HG03558 (cell line): Measurements from ENCODE around the gene PRDM2.

Experiments used
- ATAC-seq: cut with Tn5 transposase; IDR thresholded peaks from one replicate; pipeline ENCODE4 v1.9.1; 2021; ENCODE audit warnings: moderate number of reproducible peaks; ENCODE audit not compliant: unreplicated experiment; ENCODE audit errors: extremely low read depth

The PRDM2 gene

DNA sequence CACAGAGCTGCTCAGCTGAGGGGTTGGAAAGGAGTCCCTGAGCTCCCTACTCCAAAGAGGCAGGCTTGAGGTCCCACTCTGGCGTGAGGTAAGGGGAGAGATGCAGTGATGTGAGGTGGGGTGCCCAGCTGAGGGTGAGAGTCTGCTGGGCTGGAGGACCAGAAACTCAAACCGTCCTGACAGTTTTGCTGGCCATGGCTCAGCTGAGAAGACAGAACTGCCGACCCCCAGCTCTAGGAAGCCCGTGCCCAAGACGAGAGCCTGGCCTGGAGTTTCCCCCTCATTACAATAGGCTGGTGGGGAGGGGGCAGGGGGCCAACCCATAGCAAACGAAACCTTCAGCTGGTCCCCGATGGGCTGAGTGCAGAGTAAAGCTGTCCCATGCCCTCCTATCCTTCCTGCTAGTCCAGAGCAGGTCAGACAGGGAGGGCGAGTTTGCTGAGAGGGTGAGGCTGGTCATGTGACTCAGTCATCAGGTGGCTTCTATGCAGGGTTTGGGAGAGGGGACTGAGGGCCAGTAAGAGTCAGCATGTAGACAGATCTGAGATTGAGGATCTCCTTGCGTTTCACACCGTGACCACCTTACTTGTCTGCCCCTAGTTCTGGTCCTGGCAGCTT lies 129.3 kb downstream of the PRDM2 start:
- no peak for ATAC-seq

DNA sequence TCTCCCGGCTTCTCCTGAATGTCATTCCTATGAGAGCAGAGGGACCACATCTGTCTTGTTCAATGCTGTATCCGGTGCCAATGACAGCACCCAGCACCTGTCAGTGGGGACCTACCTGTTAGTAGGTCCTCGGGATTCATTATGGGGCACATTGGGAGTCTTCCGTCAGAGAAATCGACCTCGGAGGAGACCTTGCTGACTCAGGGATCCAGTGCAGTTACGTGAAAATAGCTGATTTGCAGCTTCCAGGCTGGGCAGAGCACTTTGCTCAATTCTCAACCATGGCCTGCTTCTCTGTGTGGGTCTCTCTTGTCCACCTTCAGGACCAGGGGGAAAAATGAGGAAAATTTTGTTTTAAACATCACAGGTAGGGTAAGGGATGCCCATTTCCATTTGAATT lies 130.2 kb downstream of the PRDM2 start:
- no peak for ATAC-seq

- no peak for ATAC-seq
Observed at GRCh38 chr1:13830616-13831280, 130.8 kb downstream of the PRDM2 start.

DNA sequence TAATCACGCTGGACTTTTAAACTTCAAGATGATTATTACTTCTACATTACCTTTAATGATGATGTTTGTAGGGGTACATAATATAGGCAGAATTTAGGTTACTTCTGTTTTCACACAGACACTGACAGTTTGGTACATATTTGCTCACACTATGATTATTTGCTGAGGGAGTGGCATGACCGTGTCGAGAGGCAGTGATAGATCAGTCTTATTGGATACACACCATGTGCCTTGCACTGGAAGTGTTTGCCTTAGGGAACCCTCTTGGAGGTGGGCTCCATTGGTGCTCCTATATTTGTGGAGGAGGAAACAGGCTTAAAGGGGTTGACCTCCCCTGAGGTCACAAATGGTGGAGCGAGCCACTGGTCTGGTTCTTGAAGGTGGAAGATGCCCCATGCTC lies 132.1 kb downstream of the PRDM2 start:
- no peak for ATAC-seq

GRCh38 chr1:13832536-13832935 lies 132.5 kb downstream of the PRDM2 start:
- no peak for ATAC-seq

DNA sequence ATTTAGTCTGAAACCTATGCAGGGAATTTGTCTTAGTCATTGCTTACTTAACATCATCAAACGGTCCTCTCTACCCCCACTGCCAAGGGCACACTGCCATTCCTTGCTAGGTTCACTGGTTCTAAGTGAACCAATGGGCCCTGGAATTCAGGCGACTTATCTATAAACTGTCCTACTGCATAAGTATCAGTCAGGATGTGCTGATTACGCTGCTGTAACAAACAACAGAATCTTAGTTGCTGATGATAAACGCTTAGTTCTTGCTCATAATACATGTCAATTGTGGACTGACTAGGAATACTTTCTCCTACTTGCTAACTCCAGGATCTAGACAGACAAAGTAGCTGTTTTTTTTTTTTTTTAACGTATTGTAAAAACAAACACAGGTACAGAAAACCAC lies 136.1 kb downstream of the PRDM2 start:
- no peak for ATAC-seq

DNA sequence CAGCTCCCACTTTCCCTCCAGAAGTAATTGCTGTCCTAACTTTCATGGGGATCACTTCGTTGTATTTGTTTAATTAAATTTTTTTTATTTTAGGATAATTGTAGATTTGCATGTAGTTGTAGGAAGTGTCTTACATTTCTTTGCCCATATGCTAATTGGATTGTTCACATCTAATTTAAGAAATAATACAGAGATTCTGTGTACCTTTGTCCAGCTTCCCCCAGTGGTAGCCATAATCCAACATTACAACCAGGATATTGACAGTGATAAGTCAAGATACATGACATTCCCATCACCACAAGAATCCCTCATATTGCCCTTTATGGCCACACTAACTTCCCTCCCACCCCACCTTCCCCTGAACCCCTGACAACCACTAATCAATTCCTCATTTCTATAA lies 136.6 kb downstream of the PRDM2 start:
- ATAC-seq = no peak

DNA sequence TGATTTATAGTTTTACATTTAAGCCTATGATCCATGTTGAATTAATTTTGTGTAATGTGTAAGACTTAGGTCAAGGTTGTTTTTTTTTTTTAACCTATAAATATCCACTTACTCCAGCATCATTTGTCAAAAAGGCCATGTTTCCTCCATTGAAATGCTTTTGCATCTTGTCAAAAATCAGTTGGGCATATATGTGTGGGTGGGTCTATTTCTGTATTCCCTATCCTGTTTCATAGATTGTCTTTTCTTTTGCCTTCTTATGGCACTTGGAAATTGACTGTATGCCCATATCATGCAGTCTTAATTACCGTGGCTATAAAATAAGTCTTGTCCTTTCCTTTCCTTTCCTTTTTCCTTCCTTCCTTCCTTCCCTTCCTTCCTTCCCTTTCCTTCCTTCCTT lies 138.2 kb downstream of the PRDM2 start:
- ATAC-seq = no peak

DNA sequence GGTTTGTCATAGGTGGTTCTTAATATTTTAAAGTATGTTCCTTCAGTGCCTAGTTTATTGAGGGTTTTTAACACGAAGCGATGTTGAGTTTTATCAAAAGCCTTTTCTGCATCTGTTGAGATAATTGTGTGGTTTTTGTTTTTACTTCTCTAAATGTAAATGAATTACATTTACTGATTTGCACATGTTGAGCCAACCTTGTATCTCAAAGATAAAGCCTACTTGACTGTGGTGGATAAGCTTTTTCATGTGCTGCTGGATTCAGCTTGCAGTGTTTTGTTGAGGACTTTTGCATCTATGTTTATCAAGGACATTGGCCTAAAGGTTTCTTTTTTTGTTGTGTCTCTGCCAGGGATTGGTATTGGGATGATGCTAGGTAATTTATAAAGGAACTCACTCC lies 142.5 kb downstream of the PRDM2 start:
- no peak for ATAC-seq

DNA sequence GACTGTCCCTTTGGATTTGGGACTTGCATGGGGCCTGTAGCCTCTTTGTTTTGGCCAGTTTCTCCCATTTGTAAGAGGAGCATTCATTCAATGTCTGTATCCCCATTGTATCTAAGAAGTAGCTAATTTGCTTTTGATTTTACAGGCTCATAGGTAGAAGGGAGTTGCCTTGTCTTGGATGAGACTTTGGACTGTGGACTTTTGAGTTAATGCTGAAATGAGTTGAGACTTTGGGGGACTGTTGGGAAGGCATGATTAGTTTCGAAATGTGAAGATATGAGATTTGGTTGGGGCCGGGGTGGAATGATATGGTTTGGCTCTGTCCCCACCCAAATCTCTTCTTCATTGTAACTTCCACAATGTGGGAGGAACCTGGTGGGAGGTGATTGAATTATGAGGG lies 151.7 kb downstream of the PRDM2 start:
- ATAC-seq = no peak

DNA sequence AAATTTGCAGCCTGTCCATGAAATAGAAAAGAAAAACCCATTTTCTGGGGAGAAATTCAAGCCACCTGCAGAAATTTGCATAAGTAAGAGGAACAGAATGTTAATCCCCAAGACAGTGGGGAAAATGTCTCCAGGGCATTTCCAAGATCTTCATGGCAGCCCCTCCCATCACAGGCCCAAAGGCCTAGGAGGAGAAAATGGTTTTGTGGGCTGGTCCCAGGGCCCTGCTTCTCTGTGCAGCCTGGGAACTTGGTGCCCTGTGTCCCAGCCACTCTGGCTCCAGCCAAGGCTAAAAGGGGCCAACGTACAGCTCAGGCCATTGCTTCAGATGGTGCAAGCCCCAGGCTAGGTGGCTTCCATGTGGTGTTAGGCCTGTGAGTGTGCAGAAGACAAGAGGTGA lies 155.6 kb downstream of the PRDM2 start:
- no peak for ATAC-seq

DNA sequence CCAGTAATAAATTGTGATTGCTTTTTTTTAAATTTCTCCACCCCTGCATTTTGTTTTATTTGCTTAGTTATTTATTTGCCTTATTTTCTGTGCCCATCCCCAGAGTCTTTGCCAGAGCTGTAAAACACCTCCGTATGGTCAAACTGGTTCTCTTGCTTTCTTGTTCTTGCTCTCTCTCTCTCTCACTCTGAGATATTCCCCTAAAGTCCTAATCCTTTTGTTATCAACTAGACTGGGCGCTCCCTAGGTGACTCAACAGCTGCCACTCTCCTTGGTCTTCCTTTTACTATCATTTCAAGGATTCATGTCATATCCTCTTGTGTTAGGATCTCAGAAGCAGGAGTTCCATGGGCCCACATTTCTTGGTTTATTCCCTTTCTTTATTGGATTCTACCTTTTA lies 160.0 kb downstream of the PRDM2 start:
- ATAC-seq = no peak

- ATAC-seq = no peak
Observed at GRCh38 chr1:13864760-13865159, 164.8 kb downstream of the PRDM2 start.

DNA sequence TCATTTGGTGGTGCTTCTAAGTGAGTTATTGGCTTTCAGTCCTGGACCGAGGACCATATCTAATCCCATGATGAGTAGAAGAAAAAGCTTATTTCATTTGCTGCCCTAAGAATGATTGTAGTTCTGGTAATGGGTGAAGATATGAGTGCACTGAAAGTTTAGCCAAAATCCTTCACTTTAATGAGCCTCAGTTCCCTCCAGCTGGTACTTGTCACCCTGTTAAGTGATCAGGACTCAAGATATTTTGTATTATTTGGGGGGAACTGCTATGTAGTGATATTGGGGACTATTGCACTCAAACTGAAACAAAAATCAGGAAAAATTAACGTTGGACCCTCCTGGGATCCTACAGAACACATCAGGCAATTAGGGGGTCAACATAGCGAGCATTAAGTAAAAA lies 165.9 kb downstream of the PRDM2 start:
- ATAC-seq = no peak

DNA sequence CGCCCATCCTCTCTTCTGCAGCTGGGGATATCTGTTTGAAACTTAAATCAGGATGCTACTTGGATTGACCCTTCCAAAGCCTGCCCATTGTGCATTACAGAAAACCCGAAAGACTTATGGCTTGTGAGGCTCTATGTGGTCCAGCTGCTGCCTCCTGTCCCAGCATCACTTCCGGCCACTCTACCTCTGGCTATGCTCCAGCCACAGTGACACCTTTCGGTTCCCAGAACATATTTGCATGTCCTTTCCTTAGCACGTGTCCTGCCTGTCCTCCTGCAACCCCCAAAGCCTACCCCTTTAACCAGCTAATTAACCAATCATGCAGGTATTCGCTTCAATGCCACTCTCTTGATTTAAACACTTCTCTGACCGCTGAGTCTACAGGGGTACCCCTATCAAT lies 167.6 kb downstream of the PRDM2 start:
- ATAC-seq = no peak

DNA sequence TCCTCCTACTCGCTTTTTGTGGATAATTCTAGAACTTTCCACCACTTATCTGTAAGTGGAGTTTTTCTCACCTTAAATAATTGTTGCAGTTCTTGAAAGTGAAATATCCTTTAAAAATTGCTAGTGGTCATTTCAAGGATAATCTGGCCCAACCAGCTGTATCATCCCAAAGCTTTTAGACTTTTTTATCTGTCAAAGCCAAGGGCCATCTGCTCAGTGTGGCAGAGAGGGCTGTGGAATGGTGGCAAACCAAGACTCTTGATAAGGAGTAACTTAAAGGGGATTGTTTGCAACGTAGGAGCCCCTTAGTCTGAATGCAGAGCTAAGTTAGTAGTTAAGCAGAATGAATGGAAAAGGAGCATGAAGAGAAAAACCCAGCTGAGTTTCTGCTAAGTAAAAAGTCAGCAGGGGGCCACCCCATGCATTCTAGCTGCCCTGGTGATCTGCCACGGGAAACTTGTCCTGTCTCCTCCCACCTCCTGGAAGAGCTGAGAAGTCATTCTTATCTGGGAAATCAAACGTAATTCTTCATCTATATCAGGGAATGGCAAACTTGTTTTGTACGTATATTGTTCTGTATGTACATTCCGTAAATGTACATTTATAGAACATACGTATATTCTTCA lies 169.3 kb downstream of the PRDM2 start:
- no peak for ATAC-seq

DNA sequence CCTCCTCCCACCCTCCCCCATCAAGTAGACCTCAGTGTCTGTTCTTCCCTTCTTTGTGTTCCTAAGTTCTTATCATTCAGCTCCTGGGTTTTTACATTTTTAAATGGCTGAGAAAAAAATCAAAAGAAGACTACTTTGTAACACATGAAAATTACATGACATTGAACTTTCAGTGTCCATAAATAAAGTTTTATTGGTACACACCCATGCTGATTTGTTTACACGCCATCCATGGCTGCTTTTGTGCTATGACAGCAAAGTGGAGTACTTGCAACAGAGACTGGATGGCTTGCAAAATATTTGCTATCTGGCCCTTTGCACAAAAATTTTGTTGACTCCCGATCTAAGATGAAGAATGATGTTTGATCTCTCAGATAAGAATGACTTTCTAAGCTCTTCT lies 171.4 kb downstream of the PRDM2 start:
- no peak for ATAC-seq

GRCh38 chr1:13871886-13872285 lies 171.9 kb downstream of the PRDM2 start:
- ATAC-seq = no peak

GRCh38 chr1:13873032-13873431 lies 173.0 kb downstream of the PRDM2 start:
- no peak for ATAC-seq
